Mesenteric fat pad (tissue), 1 donor: Measurements from ENCODE around the gene PUDP. TPM values are rescaled to one million over a fixed set of nuclear protein-coding genes. Genes with fewer than 3 reads are reported as not detected.
"Not testable (repeated sequence)": the region's sequence is repeated elsewhere in the genome, so short reads cannot be mapped to it uniquely, and the experiment has no call there.

Experiments used
- DNase-seq: peaks from one replicate; pipeline ENCODE4 v3.0.0-alpha.2; 2020; ENCODE audit warnings: low spot score
- total RNA-seq: library from RNA; stranded (reverse); fragmentation: NEBNext Ultra II Directional; extraction: Animal tissue kit (Norgen Biotek cat#: 25700); gene quantifications from one replicate; pipeline ENCODE4 v1.2.1, GENCODE V29; 2021
- donor health status: DM: yes; HTN: yes; CAD: no.

PUDP gene
- total RNA-seq, 1 donor from 2014 or later: 15.5 TPM

DNA sequence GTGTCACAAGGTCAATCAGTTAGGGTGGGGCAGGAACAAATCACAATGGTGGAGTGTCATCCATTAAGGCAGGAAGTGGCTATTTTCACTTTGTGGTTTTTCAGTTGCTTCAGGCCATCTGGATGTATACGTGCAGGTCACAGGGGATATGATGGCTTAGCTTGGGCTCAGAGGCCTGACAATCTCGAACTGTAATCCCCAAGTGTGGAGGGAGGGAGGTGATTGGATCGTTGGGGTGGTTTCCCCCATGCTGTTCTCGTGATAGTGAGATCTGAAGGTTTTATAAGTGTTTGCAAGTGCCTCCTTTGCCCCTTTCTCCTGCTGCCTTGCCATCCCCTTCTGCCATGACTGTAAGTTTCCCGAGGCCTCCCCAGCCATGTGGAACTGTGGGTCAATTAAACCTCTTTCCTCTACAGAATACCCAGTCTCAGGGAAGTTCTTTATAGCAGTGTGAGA, 37.1 kb downstream of the PUDP start:
- no peak for DNase-seq

DNA sequence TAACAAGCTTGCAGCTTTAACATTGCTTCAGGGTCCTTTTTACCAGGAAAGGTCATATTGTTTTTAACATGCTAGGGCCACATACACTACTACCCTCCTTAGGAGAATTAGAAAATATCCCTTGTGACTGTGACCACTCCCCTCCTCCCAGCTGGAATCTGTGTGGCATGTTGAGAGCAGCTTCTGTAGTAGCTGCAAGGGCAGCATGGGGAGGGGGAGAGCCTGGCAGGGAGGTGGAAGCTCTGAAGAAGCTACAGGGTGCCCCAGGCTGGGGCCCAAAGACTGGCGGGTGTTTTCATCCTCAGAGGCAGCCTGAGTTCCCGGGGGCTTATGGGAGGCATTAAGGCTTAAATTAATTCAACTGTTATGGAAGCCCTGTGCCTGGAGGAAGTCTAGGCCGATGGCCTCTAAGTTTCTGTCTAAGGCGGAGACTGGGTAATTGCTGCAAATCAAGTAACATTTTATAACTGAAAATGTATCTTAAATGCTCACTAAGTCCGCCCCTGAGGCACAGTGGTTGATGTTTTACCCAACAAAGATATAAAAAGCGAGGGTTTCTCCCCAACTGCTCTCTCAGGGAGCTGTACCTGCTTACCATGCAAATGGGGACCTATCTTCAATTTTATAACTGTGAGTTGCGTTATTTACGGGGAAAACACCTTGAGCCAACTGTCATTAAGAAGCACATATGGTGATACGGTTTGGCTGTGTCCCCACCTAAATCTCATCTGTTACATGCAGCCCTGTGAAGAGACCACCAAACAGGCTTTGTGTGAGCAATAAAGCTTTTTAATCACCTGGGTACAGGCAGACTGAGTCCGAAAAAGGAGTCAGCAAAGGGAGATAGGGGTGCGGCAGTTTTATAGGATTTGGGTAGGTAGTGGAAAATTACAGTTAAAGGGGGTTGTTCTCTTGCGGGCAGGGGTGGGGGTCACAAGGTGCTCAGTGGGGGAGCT, 37.8 kb downstream of the PUDP start:
- no peak for DNase-seq

DNA sequence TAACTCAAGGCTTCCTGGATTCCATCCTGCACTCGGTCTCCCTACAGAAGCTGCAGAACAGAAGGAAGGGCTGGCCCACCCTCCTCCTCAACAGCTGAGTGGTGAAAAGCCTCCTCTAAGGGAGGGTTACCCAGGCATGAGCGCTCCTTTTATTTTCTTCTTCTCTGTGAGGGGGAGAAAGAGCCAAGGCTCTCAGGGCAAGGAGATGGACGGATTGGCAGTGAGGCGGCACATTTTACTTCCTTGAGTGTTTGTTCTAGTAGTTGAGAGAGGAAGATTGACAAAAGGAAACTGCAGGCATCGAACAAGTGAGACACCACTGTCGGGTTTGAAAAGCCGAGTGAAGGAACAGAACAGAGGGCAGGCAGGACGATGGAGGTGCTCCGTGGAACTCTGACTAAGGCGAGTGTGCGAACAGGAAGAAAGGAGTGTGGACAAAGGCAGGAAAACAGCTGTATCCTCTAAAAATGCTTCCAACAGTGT, 38.9 kb downstream of the PUDP start:
- no peak for DNase-seq

GRCh38 chrX:7108030-7108429, 39.9 kb downstream of the PUDP start:
- DNase-seq: no peak

DNA sequence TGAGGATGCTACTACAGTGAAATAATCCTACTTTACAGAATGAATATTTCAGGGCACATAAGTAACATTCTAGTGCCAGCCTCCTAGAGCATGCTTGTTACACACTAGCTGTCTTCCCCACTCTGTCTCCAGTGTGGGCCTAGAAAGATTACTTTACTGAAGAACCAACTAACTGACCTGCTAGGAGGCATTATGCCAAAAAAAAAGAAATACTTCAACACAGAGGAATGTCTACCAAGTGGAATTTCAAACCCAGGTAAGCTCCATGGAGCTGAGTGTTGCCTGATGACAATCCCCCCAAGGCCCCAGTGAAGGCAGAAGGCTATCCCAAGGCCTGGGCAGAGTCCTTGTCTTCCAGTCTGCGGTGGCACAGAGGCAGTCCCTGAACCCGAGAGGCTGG, 41.3 kb downstream of the PUDP start:
- no peak for DNase-seq

DNA sequence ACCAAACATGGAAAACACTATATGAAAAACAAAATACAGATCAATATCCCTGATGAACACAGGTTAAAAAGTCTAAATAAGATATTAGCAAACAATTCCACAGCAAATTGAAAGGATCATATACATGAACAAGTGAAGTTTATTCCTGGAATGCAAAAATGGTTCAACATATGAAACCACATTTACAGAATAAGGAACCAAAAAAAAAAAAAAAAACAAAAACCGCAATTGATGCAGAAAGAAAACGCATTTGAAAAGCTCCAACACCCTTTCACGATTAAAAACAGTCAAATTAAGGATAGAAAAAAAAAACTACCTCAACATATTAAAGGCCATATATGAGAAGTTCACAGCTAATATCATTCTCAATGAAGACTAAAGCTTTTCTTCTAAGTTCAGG, 45.8 kb downstream of the PUDP start:
- DNase-seq: no peak

GRCh38 chrX:7100022-7100421, 47.9 kb downstream of the PUDP start:
- DNase-seq: no peak

GRCh38 chrX:7095657-7096056, 52.3 kb downstream of the PUDP start:
- not testable (repeated sequence) for DNase-seq

- DNase-seq: no peak
Observed at GRCh38 chrX:7093305-7093704, 54.6 kb downstream of the PUDP start.

GRCh38 chrX:7092543-7092942, 55.4 kb downstream of the PUDP start:
- DNase-seq: no peak

GRCh38 chrX:7091923-7092322, 56.0 kb downstream of the PUDP start:
- DNase-seq: no peak

GRCh38 chrX:7090641-7091040, 57.3 kb downstream of the PUDP start:
- DNase-seq: no peak

DNA sequence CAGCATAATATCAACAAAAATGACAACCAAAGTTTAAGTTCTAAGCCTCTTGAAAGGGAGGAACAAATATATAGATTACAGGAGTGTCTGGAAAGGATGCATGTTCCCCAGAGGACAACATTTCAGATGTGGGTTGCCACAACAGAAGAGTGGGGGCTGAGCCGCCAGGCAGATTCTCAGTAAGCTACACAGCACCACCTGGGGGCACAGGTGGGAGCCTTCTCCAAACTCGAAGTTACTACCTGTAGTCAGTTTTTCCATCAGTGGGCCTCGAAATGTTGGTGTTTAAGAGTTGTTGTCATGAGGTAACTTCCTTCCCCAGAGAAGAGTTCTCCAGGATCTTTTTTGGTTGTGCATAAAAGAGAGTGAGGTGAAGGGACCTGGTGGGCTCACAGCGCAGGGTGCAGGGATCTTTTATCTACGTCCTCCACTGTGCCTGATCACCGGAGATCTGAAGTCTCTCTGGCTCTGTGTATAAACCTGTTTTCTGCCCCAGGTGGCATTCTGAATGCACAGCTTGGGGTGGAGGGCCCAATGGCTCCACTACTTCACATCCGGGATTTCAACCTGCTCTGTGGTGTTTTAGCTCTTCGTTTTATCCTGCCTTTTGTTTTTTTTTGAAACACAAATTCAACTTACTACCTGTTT, 58.9 kb downstream of the PUDP start:
- DNase-seq: no peak

- DNase-seq: no peak
Observed at GRCh38 chrX:7086384-7086783, 61.6 kb downstream of the PUDP start.

GRCh38 chrX:7085879-7086278, 62.1 kb downstream of the PUDP start:
- DNase-seq: no peak

DNA sequence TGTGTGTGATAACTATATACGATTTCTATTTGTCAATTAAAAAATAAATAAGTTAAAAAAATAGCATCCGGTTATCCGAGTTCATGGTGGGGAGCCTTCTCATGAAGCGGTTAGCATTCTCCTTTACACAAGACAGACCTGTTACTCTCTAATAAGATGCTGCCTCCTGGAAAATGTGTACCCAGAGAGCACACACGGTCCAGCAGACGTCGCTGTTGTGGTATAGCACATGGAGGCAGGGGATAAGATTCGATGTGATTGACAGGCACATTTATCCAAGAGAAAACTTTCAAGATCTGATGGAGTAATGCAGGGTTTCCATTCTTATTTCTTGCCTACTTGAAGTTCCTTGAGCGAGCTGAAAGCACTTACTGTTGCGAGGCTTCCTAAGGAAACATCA, 63.1 kb downstream of the PUDP start:
- DNase-seq: no peak

- DNase-seq: no peak
Observed at GRCh38 chrX:7083468-7084396, 64.2 kb downstream of the PUDP start.

DNA sequence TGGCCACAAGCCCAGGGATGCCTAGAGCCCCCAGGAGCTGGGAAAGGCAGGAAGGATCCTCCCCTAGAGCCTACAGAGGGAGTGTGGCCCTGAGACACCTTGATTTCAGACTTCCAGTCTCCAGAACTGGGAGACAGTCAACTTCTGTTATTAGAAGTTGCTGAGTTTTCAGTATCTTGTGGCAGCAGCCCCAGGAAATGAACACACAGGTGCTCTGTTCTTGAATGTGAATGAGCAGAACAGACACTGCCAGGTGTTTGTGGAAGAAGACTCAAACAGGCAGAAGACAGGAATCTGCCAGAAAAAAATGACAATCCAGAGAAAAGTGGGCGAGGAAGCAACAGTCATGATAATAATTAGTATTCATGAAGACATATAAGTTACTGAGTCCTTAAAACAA, 64.9 kb downstream of the PUDP start:
- DNase-seq: no peak

GRCh38 chrX:7082556-7082955, 65.4 kb downstream of the PUDP start:
- DNase-seq: no peak

DNA sequence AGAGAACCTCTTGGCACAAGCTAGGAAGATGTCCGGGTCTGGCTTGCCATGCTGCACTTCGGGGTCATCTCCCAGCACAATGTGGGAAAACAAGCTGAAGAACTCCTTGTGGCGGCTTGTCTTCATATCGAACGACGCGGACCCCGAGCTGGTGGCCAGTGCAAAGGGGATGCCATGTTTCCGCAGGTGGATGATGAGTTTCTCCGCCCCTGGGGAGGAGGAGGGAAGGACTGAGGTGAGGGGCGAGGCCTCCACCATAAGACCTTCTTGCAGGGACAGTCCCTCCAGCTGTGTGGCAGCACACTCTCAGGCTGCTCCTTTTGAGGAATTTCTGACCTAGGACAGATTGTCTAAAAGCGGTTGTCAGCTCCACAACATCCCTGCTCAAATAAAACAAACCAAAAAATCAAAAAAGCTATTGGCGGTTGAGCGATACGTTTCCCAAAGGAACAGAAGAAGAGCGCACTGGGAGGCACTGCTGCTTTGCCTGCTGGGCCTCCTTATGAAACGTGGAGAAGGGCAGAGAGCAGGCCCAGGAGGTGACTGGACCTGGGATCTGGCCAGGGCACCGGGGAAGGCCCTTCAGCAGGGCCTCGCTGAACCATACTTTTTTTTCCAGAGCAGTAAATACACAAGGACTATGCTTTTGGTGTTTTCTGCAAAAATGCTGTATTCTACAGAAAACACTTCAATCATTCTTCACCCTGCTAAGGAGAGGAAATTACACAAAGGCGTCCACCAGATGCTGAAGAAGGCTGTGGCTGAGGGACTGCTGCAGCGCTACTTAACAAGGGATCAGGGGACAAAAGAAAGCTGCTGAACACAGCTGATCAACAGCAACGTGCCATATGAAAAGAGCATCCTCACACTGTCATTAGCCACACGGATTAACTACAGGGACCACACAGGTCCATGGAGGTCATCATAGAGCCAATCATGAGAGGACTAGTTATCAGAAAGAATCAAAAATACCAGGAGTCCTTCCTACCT, 70.4 kb downstream of the PUDP start:
- DNase-seq: no peak
